NCI-H2196 (cell line): ENCODE data around the gene KRTAP19-2.
"Not testable (repeated sequence)": the region's sequence is repeated elsewhere in the genome, so short reads cannot be mapped to it uniquely, and the experiment has no call there.

Experiments used
- DNase-seq: peaks from one replicate; lab custom pipeline; 2025; ENCODE audit not compliant: unreplicated experiment; lab: John Stamatoyannopoulos, UW

Gene KRTAP19-2

GRCh38 chr21:30487336-30487735 is at the start of gene KRTAP19-2:
TSS of gene KRTAP19-2 (minus strand) at chr21:30487436. CDS start at chr21:30487348, 88 bp downstream.
- DNase-seq = no peak

- DNase-seq = no peak
These were observed 31.6 kb upstream of the KRTAP19-2 start for GRCh38 chr21:30518876-30519275.

GRCh38 chr21:30515681-30516080 is 28.4 kb upstream of the KRTAP19-2 start:
- DNase-seq = no peak

GRCh38 chr21:30505621-30506205 is 18.5 kb upstream of the KRTAP19-2 start:
- not testable (repeated sequence) for DNase-seq

- no peak for DNase-seq
These were observed 14.8 kb upstream of the KRTAP19-2 start, which contains the start of gene KRTAP19-5 for GRCh38 chr21:30502041-30502440. TSS of gene KRTAP19-5 (minus strand) at chr21:30502141. CDS start at chr21:30502090, 51 bp downstream.

GRCh38 chr21:30497065-30497464 is 9.8 kb upstream of the KRTAP19-2 start, which contains the start of gene KRTAP19-4:
TSS of gene KRTAP19-4 (minus strand) at chr21:30497165. CDS start at chr21:30497110, 55 bp downstream.
- no peak for DNase-seq

- DNase-seq = no peak
These were observed 4.8 kb upstream of the KRTAP19-2 start, which contains the start of gene KRTAP19-3 for GRCh38 chr21:30491963-30492428. TSS of gene KRTAP19-3 (minus strand) at chr21:30492013. CDS start at chr21:30491957, 56 bp downstream.

GRCh38 chr21:30486180-30486579 is 1.1 kb downstream of the KRTAP19-2 start:
- no peak for DNase-seq

- no peak for DNase-seq
These were observed 5.1 kb downstream of the KRTAP19-2 start for GRCh38 chr21:30482130-30482529.

GRCh38 chr21:30480145-30480544 is 7.1 kb downstream of the KRTAP19-2 start, which contains the start of gene KRTAP19-1:
TSS of gene KRTAP19-1 (minus strand) at chr21:30480367. CDS start at chr21:30480317, 50 bp downstream.
- no peak for DNase-seq

GRCh38 chr21:30479259-30479658 is 8.0 kb downstream of the KRTAP19-2 start:
- DNase-seq = no peak

- DNase-seq = no peak
These were observed 9.2 kb downstream of the KRTAP19-2 start for GRCh38 chr21:30478004-30478403.

GRCh38 chr21:30468900-30469714 is 18.1 kb downstream of the KRTAP19-2 start:
- no peak for DNase-seq

GRCh38 chr21:30463713-30464112 is 23.5 kb downstream of the KRTAP19-2 start:
- DNase-seq = no peak

GRCh38 chr21:30448514-30448913 is 38.7 kb downstream of the KRTAP19-2 start:
- no peak for DNase-seq

- DNase-seq = no peak
These were observed 40.2 kb downstream of the KRTAP19-2 start for GRCh38 chr21:30447056-30447455.

- DNase-seq = no peak
These were observed 43.0 kb downstream of the KRTAP19-2 start for GRCh38 chr21:30444204-30444603.

GRCh38 chr21:30443226-30443625 is 44.0 kb downstream of the KRTAP19-2 start:
- no peak for DNase-seq

- no peak for DNase-seq
These were observed 47.3 kb downstream of the KRTAP19-2 start, which contains the start of gene KRTAP15-1 for GRCh38 chr21:30439975-30440374. TSS of gene KRTAP15-1 (plus strand) at chr21:30440275. CDS start at chr21:30440328, 53 bp downstream.
